Ovary (tissue), 9 donors: ENCODE data around the gene WWTR1. TPM values are rescaled to one million over a fixed set of nuclear protein-coding genes. Genes with fewer than 3 reads are reported as not detected.
A peak's percentile ranks its signal among the peaks of the same experiment; 100 is the strongest.

Source experiments
- DNase-seq, 5 donors: peaks; one replicate each; pipeline ENCODE4 v3.0.0-alpha.2; 2019 to 2020
- H3K27ac ChIP-seq, 2 donors: fragments of 200-600 bp; one replicate each; pipeline versions ENCODE4 v1.5.1 to v1.8.0; 2019 to 2022
- H3K27me3 ChIP-seq: fragments of 200-600 bp; one replicate; pipeline ENCODE4 v1.8.0; 2022
- H3K36me3 ChIP-seq: fragments of 200-600 bp; sonication (generic); one replicate; pipeline ENCODE4 v1.5.1; 2019
- H3K4me1 ChIP-seq: one replicate; pipeline ENCODE4 v1.8.1; 2013; ENCODE audit warnings: mild to moderate bottlenecking, moderate library complexity; ENCODE audit not compliant: insufficient read depth
- H3K4me3 ChIP-seq: fragments of 200-600 bp; sonication (generic); one replicate; pipeline ENCODE4 v1.5.1; 2017
- H3K9me3 ChIP-seq, 2 donors: fragments of 200-600 bp in 1 of 2; sonication (generic) in 1 of 2; one replicate each; pipeline versions ENCODE4 v1.5.1 to v1.8.1; 2013 to 2019; ENCODE audit warnings: mild to moderate bottlenecking in 1 of 2, moderate library complexity in 1 of 2
- EP300 ChIP-seq: sonication (generic); formaldehyde crosslinking; IDR thresholded peaks from one replicate; pipeline ENCODE4 v1.6.1; 2017; ENCODE audit warnings: antibody characterized with exemption
- POLR2A ChIP-seq: fragments of 450-650 bp; IDR thresholded peaks from one replicate; pipeline ENCODE4 v1.6.1; 2017; ENCODE audit warnings: antibody characterized with exemption, mild to moderate bottlenecking, moderate library complexity
- WGBS, 3 donors: extraction: QIAGEN DNeasy Blood & Tissue Kit in 1 of 3; methylation state at CpG; one replicate each; pipeline versions ENCODE4 v1.1.5 to v1.1.7; 2013 to 2017; 5-methylcytosine and 5-hydroxymethylcytosine counted together
- intact Hi-C, 4 donors: fragments of 100-400 bp; cut with DNase I; formaldehyde crosslinking; loops; one replicate each; pipeline versions ENCODE4 v1.11.0 to v1.15.1; 2022 to 2023
- polyA plus RNA-seq, 2 donors: library from polyadenylated mRNA; stranded (reverse); fragments of 200-250 nt in 1 of 2; fragments of 350-450 nt in 1 of 2; fragmentation: Illumina TruSeq in 1 of 2; extraction: RNeasy Lipid Tissue Mini Kit (QIAGEN cat#74804) in 1 of 2; gene quantifications; one replicate each; pipeline ENCODE4 v1.2.3, GENCODE V29; 2013 to 2014
- total RNA-seq, 7 donors: library from RNA; depleted of rRNA in 2 of 7; stranded (reverse); fragments of >200 nt in 2 of 7; fragmentation: NEBNext Ultra II Directional in 3 of 7; extraction: Animal tissue kit (Norgen Biotek cat#: 25700) in 3 of 7; gene quantifications; one replicate each; pipeline versions ENCODE4 v1.1.0 to v1.2.4, GENCODE V29; 2016 to 2023
- TF ChIP-seq, protein P1 (sequence below), 3 donors: fragments of 450-650 bp in 2 of 3; fragments of 200-600 bp in 1 of 3; IDR thresholded peaks; one replicate each; pipeline versions ENCODE4 v1.5.1 to v1.8.0; 2016 to 2022; ENCODE audit warnings: antibody characterized with exemption in 3 of 3, mild to moderate bottlenecking in 1 of 3
- donor health status: DM: no; HTN: no; CAD: no; lungs with moderate emphysema.
- donor health status: DM: no; HTN: no; CAD: no.
- donor health status: Bipolar disorder and iron deficiency.
- donor health status: DM: yes; HTN: yes; CAD: no.
- donor health status: DM: no; HTN: no; CAD: no.
- donor health status: DM: yes; HTN: yes; CAD: no.

WWTR1 gene
- total and polyA plus RNA-seq, 9 donors, result 65.4 to 160 (median 96.4) TPM

DNA sequence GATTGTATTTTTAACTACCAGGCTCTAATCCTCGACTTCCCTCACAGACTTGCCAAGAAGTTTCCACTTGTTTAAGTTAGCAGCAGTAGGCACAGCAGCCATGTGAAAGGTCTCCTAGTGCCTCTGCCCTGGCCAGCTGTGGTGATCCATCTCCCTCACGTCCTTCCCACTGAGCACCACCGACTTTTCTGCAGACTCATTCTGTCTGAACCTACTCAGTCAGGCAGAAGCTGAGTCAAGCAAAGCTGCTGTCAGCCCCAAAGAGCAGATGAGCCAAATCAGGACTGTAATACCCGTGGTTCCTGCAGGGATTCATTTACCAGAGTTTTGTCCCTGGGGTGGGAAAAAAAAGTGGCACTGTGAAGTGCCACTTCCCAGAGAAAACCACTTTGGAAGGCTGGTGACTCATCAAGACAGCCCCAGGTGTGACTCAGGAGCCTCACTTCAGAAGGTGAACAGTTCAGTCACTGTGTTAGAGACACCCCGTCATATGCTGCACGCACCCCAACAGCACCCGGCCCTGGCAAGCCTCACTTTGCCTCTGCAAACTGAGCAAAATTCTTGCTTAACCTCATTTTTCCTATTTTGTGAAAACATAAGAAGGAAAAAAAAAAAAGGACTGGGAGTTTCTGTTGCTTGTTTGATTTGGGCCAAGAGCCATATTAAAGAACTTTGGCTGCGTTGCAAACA is 76.0 kb downstream of the WWTR1 start:
- Histone ChIP-seq H3K4me3 (no peak overlapping the region), H3K27me3 (no peaks in the 10 kb centered on the region), H3K4me1 (peaks cover 26% of the 10 kb centered on the region), H3K27ac (peak overlapping the region in 1 of 2 donors; percentile 52), H3K9me3 (no peaks in the 10 kb centered on the region), H3K36me3 (no peaks in the 10 kb centered on the region)
- 4 to 9% (median 7%) methylated on average over 8 of the region's 8 CpGs for WGBS, 3 donors
- TF ChIP-seq EP300 (no peak), POLR2A (no peak)
- intact Hi-C loops, result loop anchor here in 1 of 4 donors (10.0 kb wide), 1 partner anchor 73 kb away; the partner anchor contains the start of gene WWTR1
- peak in 3 of 5 donors; percentile 29 to 49 (median 48) for DNase-seq

GRCh38 chr3:149581248-149581647 is 76.6 kb downstream of the WWTR1 start:
- no peak overlapping the region for H3K4me3 ChIP-seq
- H3K4me1 ChIP-seq, result peaks cover 26% of the 10 kb centered on the region
- 29 to 35% (median 31%) methylated on average over 2 of the region's 2 CpGs for WGBS, 3 donors
- DNase-seq, result no peak
- no peaks in the 10 kb centered on the region for H3K9me3 ChIP-seq
- no peaks in the 10 kb centered on the region for H3K27me3 ChIP-seq
- intact Hi-C loops, result loop anchor here in 1 of 4 donors (10.0 kb wide), 1 partner anchor 74 kb away; the partner anchor contains the start of gene WWTR1
- H3K27ac ChIP-seq, result peak overlapping the region in 1 of 2 donors; percentile 52
- TF ChIP-seq POLR2A, result no peak
- TF ChIP-seq, protein P1, sequence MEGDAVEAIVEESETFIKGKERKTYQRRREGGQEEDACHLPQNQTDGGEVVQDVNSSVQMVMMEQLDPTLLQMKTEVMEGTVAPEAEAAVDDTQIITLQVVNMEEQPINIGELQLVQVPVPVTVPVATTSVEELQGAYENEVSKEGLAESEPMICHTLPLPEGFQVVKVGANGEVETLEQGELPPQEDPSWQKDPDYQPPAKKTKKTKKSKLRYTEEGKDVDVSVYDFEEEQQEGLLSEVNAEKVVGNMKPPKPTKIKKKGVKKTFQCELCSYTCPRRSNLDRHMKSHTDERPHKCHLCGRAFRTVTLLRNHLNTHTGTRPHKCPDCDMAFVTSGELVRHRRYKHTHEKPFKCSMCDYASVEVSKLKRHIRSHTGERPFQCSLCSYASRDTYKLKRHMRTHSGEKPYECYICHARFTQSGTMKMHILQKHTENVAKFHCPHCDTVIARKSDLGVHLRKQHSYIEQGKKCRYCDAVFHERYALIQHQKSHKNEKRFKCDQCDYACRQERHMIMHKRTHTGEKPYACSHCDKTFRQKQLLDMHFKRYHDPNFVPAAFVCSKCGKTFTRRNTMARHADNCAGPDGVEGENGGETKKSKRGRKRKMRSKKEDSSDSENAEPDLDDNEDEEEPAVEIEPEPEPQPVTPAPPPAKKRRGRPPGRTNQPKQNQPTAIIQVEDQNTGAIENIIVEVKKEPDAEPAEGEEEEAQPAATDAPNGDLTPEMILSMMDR (IDR thresholded peaks at IDR 0.05), result no peak
- no peaks in the 10 kb centered on the region for H3K36me3 ChIP-seq

DNA sequence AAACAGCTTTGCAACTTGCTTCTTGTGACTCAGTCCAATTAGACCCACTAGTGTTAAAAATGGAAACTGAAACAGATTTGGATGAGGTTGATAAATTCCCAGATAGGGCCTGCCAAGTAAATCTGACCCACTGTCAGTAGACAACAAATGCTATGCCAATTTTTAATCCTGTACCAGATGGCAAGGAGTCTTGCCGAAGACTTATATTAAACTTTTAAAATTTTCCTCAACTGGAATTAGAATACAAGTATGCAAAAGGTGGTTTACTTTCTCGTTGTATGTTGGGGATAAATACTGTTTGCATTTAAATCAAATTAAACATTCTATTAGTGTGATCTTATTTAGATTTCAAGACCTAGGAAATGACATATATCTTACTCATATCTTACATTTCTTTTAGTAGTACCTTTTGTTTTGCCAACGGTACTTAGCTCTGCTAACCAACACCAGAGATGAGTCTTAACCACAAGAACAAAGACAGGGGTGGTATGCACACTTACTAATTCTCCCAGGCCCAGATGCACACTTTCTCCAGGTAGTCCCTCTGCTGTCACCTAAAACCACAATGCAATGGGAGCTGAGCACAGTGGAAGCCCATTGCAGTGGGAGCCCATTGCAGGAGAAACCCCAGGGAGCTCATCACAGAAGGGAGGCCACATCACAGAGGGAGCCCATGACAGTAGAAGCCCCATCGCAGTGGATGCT is 77.8 kb downstream of the WWTR1 start:
- H3K9me3 ChIP-seq, result no peaks in the 10 kb centered on the region
- H3K27ac ChIP-seq, result peak overlapping the region in 1 of 2 donors; percentile 4

DNA sequence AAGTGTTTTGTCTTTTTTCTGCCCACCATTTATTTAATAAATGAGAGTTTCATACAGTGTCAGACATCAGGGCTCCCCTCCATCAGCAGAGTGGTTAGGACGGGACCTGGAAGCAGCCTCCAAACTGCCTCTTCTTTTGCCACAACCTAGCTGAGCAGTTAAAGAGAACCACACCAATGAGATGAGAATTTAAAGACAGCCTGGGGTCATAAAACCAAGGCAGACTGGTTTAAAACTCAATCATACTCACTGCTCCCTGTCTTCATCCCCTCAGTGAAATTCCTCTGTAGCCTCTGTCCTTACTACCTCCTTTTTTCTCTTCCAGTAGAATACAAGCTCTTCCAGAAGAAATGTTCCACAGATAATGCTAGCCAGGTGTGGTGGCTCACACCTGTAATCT is 78.7 kb downstream of the WWTR1 start:
- DNase-seq, result no peak
- Histone ChIP-seq H3K4me1 (peaks cover 34% of the 10 kb centered on the region), H3K27ac (no peak overlapping the region), H3K9me3 (no peaks in the 10 kb centered on the region), H3K36me3 (no peaks in the 10 kb centered on the region), H3K27me3 (no peaks in the 10 kb centered on the region), H3K4me3 (no peak overlapping the region)
- intact Hi-C loops, result loop anchor here in 1 of 4 donors (10.0 kb wide), 1 partner anchor 76 kb away; the partner anchor contains the start of gene WWTR1
- 21 to 66% (median 52%) methylated on average over 1 of the region's 1 CpG for WGBS, 3 donors
- no peak for TF ChIP-seq EP300
- no peak for TF ChIP-seq POLR2A
- TF ChIP-seq, protein P1 (IDR thresholded peaks at IDR 0.05), result no peak

More for the DNA sequence above, 77.8 kb downstream of the WWTR1 start:
- Histone ChIP-seq H3K36me3 (no peaks in the 10 kb centered on the region), H3K27me3 (no peaks in the 10 kb centered on the region), H3K4me3 (no peak overlapping the region), H3K4me1 (peaks cover 34% of the 10 kb centered on the region)
- 46 to 60% (median 50%) methylated on average over 4 of the region's 4 CpGs for WGBS, 3 donors
- no peak for DNase-seq
- TF ChIP-seq POLR2A (no peak), EP300 (no peak)
- TF ChIP-seq, protein P1 (IDR thresholded peaks at IDR 0.05), result no peak
- intact Hi-C loops, result loop anchor here in 2 of 4 donors (10.0 kb wide), 1 partner anchor 75 kb away; the partner anchor contains the start of gene WWTR1 (in 2 of the 2)
